Right lobe of liver (tissue), 6 donors: ENCODE data around the gene RPUSD4. TPM values are rescaled to one million over a fixed set of nuclear protein-coding genes. Genes with fewer than 3 reads are reported as not detected.
A peak's percentile ranks its signal among the peaks of the same experiment; 100 is the strongest.

Experiments
- ATAC-seq, 4 donors: fragments of 200-7000 bp; cut with Tn5 transposase; one replicate each; pipeline ENCODE4 v1.9.1; 2020; ENCODE audit warnings: mild to moderate bottlenecking in 4 of 4, moderate library complexity in 4 of 4
- DNase-seq, 3 donors: peaks; one replicate each; pipeline ENCODE4 v3.0.0-alpha.2; 2020
- H3K27ac ChIP-seq, 3 donors: fragments of 200-600 bp; one replicate each; pipeline ENCODE4 v1.8.0; 2022
- H3K27me3 ChIP-seq, 2 donors: fragments of 200-600 bp; one replicate each; pipeline ENCODE4 v1.8.0; 2022
- H3K36me3 ChIP-seq, 4 donors: fragments of 200-600 bp; sonication (generic) in 1 of 4; one replicate each; pipeline versions ENCODE4 v1.5.1 to v1.8.0; 2017 to 2022; ENCODE audit warnings: control low read depth in 1 of 4
- H3K4me1 ChIP-seq, 4 donors: fragments of 200-600 bp; sonication (generic) in 1 of 4; one replicate each; pipeline versions ENCODE4 v1.5.1 to v1.8.0; 2017 to 2022; ENCODE audit warnings: control low read depth in 1 of 4
- H3K4me3 ChIP-seq, 3 donors: fragments of 200-600 bp; one replicate each; pipeline ENCODE4 v1.8.0; 2022
- H3K9me3 ChIP-seq, 4 donors: fragments of 200-600 bp; sonication (generic) in 1 of 4; one replicate each; pipeline versions ENCODE4 v1.5.1 to v1.8.0; 2017 to 2022; ENCODE audit warnings: control low read depth in 1 of 4
- CTCF ChIP-seq, 4 donors: fragments of 200-600 bp in 3 of 4; fragments of 450-650 bp in 1 of 4; IDR thresholded peaks; one replicate each; pipeline versions ENCODE4 v1.5.1 to v1.8.0; 2016 to 2022; ENCODE audit warnings: antibody characterized with exemption in 4 of 4, mild to moderate bottlenecking in 2 of 4
- POLR2A ChIP-seq: fragments of 450-650 bp; IDR thresholded peaks from one replicate; pipeline ENCODE4 v1.6.1; 2017; ENCODE audit warnings: antibody characterized with exemption, mild to moderate bottlenecking
- WGBS: methylation state at CpG from one replicate; pipeline ENCODE4 v1.1.6; 2018; ENCODE audit warnings: low coverage, low lambda C conversion rate; ENCODE audit not compliant: insufficient coverage; ENCODE audit errors: missing lambda C conversion rate; 5-methylcytosine and 5-hydroxymethylcytosine counted together
- intact Hi-C, 2 donors: fragments of 100-400 bp; cut with DNase I; formaldehyde crosslinking; loops; one replicate each; pipeline versions ENCODE4 v1.11.2 to v1.14.1; 2022
- total RNA-seq, 6 experiments: library from RNA; depleted of rRNA in 2 of 6; stranded (reverse); fragments of >200 nt in 2 of 6; fragmentation: NEBNext Ultra II Directional in 3 of 6; extraction: Animal tissue kit (Norgen Biotek cat#: 25700) in 3 of 6; gene quantifications; one replicate each; pipeline versions ENCODE4 v1.1.0 to v1.2.4, GENCODE V29; 2016 to 2023
- donor health status: DM: no; HTN: yes; CAD: no.
- donor health status: DM: no; HTN: no; CAD: no.
- donor health status: DM: no; HTN: no; CAD: no.
- donor health status: DM: no; HTN: yes; CAD: no.
- donor health status: DM: no; HTN: yes; CAD: no.

RPUSD4 gene
- total RNA-seq, 6 experiments from 2014 or later, result 12.8 to 18.5 (median 14.2) TPM

- WGBS, result 58% methylated on average over 5 of the region's 7 CpGs
- TF ChIP-seq POLR2A (no peak), CTCF (IDR thresholded peaks at IDR 0.05) (no peak)
- Histone ChIP-seq H3K27me3 (no peaks in the 10 kb centered on the region), H3K9me3 (no peaks in the 10 kb centered on the region), H3K27ac (peak overlapping the region in 1 of 3 donors; percentile 33), H3K4me3 (no peak overlapping the region), H3K4me1 (peaks cover 0 to 10% (median 2%) of the 10 kb centered on the region in 4 donors), H3K36me3 (peaks cover 0 to 16% (median 3%) of the 10 kb centered on the region in 4 donors)
- DNase-seq (peak in 2 of 3 donors; percentile 62 to 73), ATAC-seq (peak; percentile 58 to 94 (median 77))
- intact Hi-C loops, result no loop called here
Measured at GRCh38 chr11:126197277-126197939, 14.0 kb downstream of the RPUSD4 start.

GRCh38 chr11:126195119-126195518 lies 16.3 kb downstream of the RPUSD4 start:
- Histone ChIP-seq H3K9me3 (no peaks in the 10 kb centered on the region), H3K36me3 (peaks cover 0 to 8% (median 3%) of the 10 kb centered on the region in 4 donors), H3K4me1 (peaks cover 0 to 6% (median 2%) of the 10 kb centered on the region in 4 donors), H3K4me3 (no peak overlapping the region), H3K27ac (no peak overlapping the region), H3K27me3 (no peaks in the 10 kb centered on the region)
- TF ChIP-seq CTCF (IDR thresholded peaks at IDR 0.05) (no peak), POLR2A (no peak)
- 87% methylated on average over 3 of the region's 3 CpGs for WGBS
- no peak for DNase-seq
- no peak for ATAC-seq
- intact Hi-C loops, result no loop called here

GRCh38 chr11:126194121-126194543 lies 17.3 kb downstream of the RPUSD4 start:
- intact Hi-C loops, result loop anchor here (5.0 kb wide), 1 partner anchor 272 kb away; no protein-coding TSS in a partner anchor
- ATAC-seq, result peak; percentile 42 to 72 (median 56)
- no peak for DNase-seq
- Histone ChIP-seq H3K9me3 (no peaks in the 10 kb centered on the region), H3K27me3 (no peaks in the 10 kb centered on the region), H3K27ac (no peak overlapping the region), H3K4me3 (no peak overlapping the region), H3K4me1 (peaks cover 0 to 6% (median 2%) of the 10 kb centered on the region in 4 donors), H3K36me3 (peaks cover 0 to 5% (median 1%) of the 10 kb centered on the region in 4 donors)
- TF ChIP-seq CTCF (IDR thresholded peaks at IDR 0.05) (peak; percentile 64 to 90 (median 68)), POLR2A (no peak)
- 31% methylated on average over 9 of the region's 9 CpGs for WGBS

- 91% methylated on average over 9 of the region's 16 CpGs for WGBS
- TF ChIP-seq CTCF (IDR thresholded peaks at IDR 0.05), result no peak
- no peak for TF ChIP-seq POLR2A
- intact Hi-C loops, result loop anchor here (5.0 kb wide), 1 partner anchor 271 kb away; no protein-coding TSS in a partner anchor
- Histone ChIP-seq H3K4me1 (peaks cover 0 to 6% (median 2%) of the 10 kb centered on the region in 4 donors), H3K27ac (no peak overlapping the region), H3K4me3 (no peak overlapping the region), H3K9me3 (no peaks in the 10 kb centered on the region), H3K36me3 (peaks cover 0 to 5% (median 1%) of the 10 kb centered on the region in 4 donors), H3K27me3 (no peaks in the 10 kb centered on the region)
- ATAC-seq (no peak), DNase-seq (no peak)
Measured at GRCh38 chr11:126193038-126193478, 18.4 kb downstream of the RPUSD4 start.
